ENCODE results near the gene SLC33A1. TPM values are rescaled to one million over a fixed set of nuclear protein-coding genes. Genes with fewer than 3 reads are reported as not detected.
A peak's percentile ranks its signal among the peaks of the same experiment; 100 is the strongest.

SLC33A1 gene
- polyA plus RNA-seq, 3 donors = 9.7 to 19.1 (median 15.0) TPM

GRCh38 chr3:155791190-155791589 is 63.0 kb downstream of the SLC33A1 start:
- no peak overlapping the region for H2AFZ ChIP-seq (ENCODE audit: insufficient read depth, low read depth, low read length, poor library complexity, severe bottlenecking)
- H3K9me3 ChIP-seq (replicated peaks in 1 of 2; ENCODE audit: control insufficient read depth in 1 of 2, insufficient read depth in 1 of 2, low read length in 2 of 2) = peaks cover 0 to 3% of the 10 kb centered on the region in 2 donors
- H3K4me1 Mint-ChIP-seq = peaks cover 7% of the 10 kb centered on the region
- peak overlapping the region in 1 of 7 donors; percentile 55 for H3K27ac Mint-ChIP-seq
- no peak overlapping the region for H3K9ac ChIP-seq (ENCODE audit: insufficient read depth, low read length, poor library complexity, severe bottlenecking)
- peaks cover 1 to 7% of the 10 kb centered on the region in 2 donors for H3K36me3 Mint-ChIP-seq
- H3K79me2 ChIP-seq (ENCODE audit: insufficient read depth, low read length) = no peaks in the 10 kb centered on the region
- H3K27me3 ChIP-seq (ENCODE audit: control insufficient read depth in 2 of 2, insufficient read depth in 2 of 2, low read length in 2 of 2) = no peaks in the 10 kb centered on the region
- peaks cover 2 to 9% (median 5%) of the 10 kb centered on the region in 7 donors for H3K9me3 Mint-ChIP-seq
- H3K4me1 ChIP-seq (ENCODE audit: control insufficient read depth in 1 of 2, insufficient read depth in 2 of 2, low read length in 2 of 2) = no peaks in the 10 kb centered on the region
- H3K27me3 Mint-ChIP-seq (ENCODE audit: low read depth in 3 of 3) = peaks cover 0 to 1% (median 1%) of the 10 kb centered on the region in 3 donors
- 65% methylated on average over 2 of the region's 2 CpGs for WGBS (ENCODE audit: insufficient coverage)
- no peaks in the 10 kb centered on the region for H3K36me3 ChIP-seq (replicated peaks in 1 of 2; ENCODE audit: control insufficient read depth in 1 of 2, insufficient read depth in 2 of 2, low read length in 2 of 2)
- TF ChIP-seq CTCF (IDR thresholded peaks at IDR 0.05) = no peak
- no peak overlapping the region for H3K4me2 ChIP-seq (replicated peaks; ENCODE audit: extremely low read depth, low read length, poor library complexity, severe bottlenecking)
- H3K4me3 ChIP-seq (replicated peaks in 1 of 3; ENCODE audit: low read depth in 2 of 3, low read length in 3 of 3) = no peak overlapping the region
- H4K20me1 ChIP-seq (ENCODE audit: insufficient read depth, low read length) = no peaks in the 10 kb centered on the region
- peak in 2 of 3 donors; percentile 3 to 8 for DNase-seq
- intact Hi-C loops (cut with micrococcal nuclease) = no loop called here
- no peak overlapping the region for H3K4me3 Mint-ChIP-seq
- no peak overlapping the region for H3K27ac ChIP-seq (ENCODE audit: low read depth in 1 of 2, low read length in 2 of 2)

- Histone ChIP-seq H3K79me2 (ENCODE audit: insufficient read depth, low read length) (no peaks in the 10 kb centered on the region), H3K36me3 (replicated peaks in 1 of 2; ENCODE audit: control insufficient read depth in 1 of 2, insufficient read depth in 2 of 2, low read length in 2 of 2) (no peaks in the 10 kb centered on the region), H3K27ac (ENCODE audit: low read depth in 1 of 2, low read length in 2 of 2) (no peak overlapping the region), H3K4me2 (replicated peaks; ENCODE audit: extremely low read depth, low read length, poor library complexity, severe bottlenecking) (no peak overlapping the region), H4K20me1 (ENCODE audit: insufficient read depth, low read length) (no peaks in the 10 kb centered on the region), H3K4me1 (ENCODE audit: control insufficient read depth in 1 of 2, insufficient read depth in 2 of 2, low read length in 2 of 2) (no peaks in the 10 kb centered on the region), H3K9me3 (replicated peaks in 1 of 2; ENCODE audit: control insufficient read depth in 1 of 2, insufficient read depth in 1 of 2, low read length in 2 of 2) (peaks cover 0 to 3% of the 10 kb centered on the region in 2 donors), H3K9ac (ENCODE audit: insufficient read depth, low read length, poor library complexity, severe bottlenecking) (no peak overlapping the region), H3K27me3 (ENCODE audit: control insufficient read depth in 2 of 2, insufficient read depth in 2 of 2, low read length in 2 of 2) (no peaks in the 10 kb centered on the region), H3K4me3 (replicated peaks in 1 of 3; ENCODE audit: low read depth in 2 of 3, low read length in 3 of 3) (no peak overlapping the region), H2AFZ (ENCODE audit: insufficient read depth, low read depth, low read length, poor library complexity, severe bottlenecking) (no peak overlapping the region)
- Mint-ChIP-seq H3K36me3 (peaks cover 1 to 7% of the 10 kb centered on the region in 2 donors), H3K4me1 (peaks cover 11% of the 10 kb centered on the region), H3K27me3 (ENCODE audit: low read depth in 3 of 3) (peaks cover 0 to 1% (median 1%) of the 10 kb centered on the region in 3 donors), H3K27ac (no peak overlapping the region), H3K9me3 (peaks cover 2 to 9% (median 5%) of the 10 kb centered on the region in 7 donors), H3K4me3 (no peak overlapping the region)
- DNase-seq = no peak
- intact Hi-C loops (cut with micrococcal nuclease) = no loop called here
- no CpG with 5 or more reads among the region's 4 CpGs for WGBS (ENCODE audit: insufficient coverage)
- no peak for TF ChIP-seq CTCF (IDR thresholded peaks at IDR 0.05)
Observed at GRCh38 chr3:155790272-155790925, 63.8 kb downstream of the SLC33A1 start.
